Left cardiac atrium (tissue), 4 donors: ENCODE results near the gene PRR33. TPM values are rescaled to one million over a fixed set of nuclear protein-coding genes. Genes with fewer than 3 reads are reported as not detected.
A peak's percentile ranks its signal among the peaks of the same experiment; 100 is the strongest.
"Not testable (repeated sequence)": the region's sequence is repeated elsewhere in the genome, so short reads cannot be mapped to it uniquely, and the experiment has no call there.

Experiments
- ATAC-seq, 2 donors: fragments of 200-7000 bp; cut with Tn5 transposase; one replicate each; pipeline ENCODE4 v1.9.1; 2020; ENCODE audit warnings: mild to moderate bottlenecking in 2 of 2, moderate library complexity in 2 of 2
- DNase-seq: peaks from one replicate; pipeline ENCODE4 v3.0.0-alpha.2; 2020
- intact Hi-C, 2 donors: fragments of 100-400 bp; cut with DNase I; formaldehyde crosslinking; loops; one replicate each; pipeline versions ENCODE4 v1.14.1 to v1.15.1; 2022 to 2023
- total RNA-seq, 2 donors: library from RNA; stranded (reverse); fragmentation: NEBNext Ultra II Directional; extraction: Animal tissue kit (Norgen Biotek cat#: 25700); gene quantifications; one replicate each; pipeline ENCODE4 v1.2.1, GENCODE V29; 2021
- donor health status: DM: no; HTN: yes; CAD: no.
- donor health status: DM: no; HTN: yes; CAD: no; lungs with severe emphysema.
- donor health status: DM: yes; HTN: yes; CAD: no.
- donor health status: Dilated cardiomyopathy.

The PRR33 gene
- total RNA-seq, 2 donors from 2014 or later = 0.10 to 0.50 TPM

DNA sequence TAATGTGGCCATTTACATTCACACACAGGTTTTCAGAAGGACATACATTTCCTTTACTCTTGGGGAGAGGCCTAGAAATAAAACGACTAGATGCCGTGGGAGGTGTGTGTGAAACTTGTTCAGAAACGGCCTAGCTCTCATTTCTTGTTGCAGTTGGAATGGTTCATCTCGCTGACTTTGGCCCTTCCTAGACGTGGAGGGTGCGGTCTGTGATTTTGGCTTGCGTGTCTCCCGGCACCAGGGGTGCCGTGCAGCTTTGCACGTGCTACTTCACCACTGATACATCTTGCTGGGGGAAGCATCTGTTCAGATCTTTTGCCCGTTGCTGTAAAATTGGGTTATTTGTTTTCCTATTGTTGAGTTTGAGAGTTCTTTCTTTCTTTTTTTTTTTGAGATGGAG, 3.1 kb upstream of the PRR33 start:
- DNase-seq (no peak), ATAC-seq (no peak)
- intact Hi-C loops = no loop called here

DNA sequence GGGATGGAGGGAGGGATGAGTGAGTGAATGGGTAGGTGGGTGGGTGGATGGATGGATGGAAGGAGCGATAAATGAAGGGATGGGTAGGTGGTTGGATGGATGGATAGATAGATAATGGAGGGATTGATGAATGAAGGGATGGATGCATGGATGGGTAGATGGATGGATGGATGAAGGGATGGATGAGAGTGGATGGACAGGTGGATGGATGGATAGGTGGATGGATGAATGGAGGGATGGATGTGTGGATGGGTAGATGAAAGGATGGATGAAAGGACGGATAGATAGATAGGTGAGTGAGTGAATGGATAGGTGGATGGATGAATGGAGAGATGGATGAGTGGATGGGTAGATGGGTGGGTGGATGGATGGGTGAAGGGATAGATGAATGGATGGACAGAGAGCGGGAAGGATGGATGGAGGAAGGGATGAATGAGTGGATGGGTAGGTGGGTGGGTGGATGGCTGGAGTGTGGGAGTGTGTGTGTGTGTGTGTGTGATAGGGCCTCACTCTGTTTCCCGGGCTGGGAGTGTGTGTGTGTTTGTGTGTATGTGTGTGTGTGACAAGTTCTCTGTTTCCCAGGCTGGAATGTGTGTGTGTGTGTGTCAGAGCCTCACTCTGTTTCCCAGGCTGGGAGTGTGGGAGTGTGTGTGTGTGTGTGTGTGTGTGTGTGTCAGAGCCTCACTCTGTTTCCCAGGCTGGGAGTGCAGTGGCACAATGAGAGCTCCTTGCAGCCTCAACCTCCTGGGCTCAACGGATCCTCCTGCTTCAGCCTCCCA, 2.1 kb upstream of the PRR33 start:
- DNase-seq = no peak
- intact Hi-C loops = loop anchor here (1.0 kb wide), 1 partner anchor 23 kb away; no protein-coding TSS in a partner anchor
- no peak for ATAC-seq

DNA sequence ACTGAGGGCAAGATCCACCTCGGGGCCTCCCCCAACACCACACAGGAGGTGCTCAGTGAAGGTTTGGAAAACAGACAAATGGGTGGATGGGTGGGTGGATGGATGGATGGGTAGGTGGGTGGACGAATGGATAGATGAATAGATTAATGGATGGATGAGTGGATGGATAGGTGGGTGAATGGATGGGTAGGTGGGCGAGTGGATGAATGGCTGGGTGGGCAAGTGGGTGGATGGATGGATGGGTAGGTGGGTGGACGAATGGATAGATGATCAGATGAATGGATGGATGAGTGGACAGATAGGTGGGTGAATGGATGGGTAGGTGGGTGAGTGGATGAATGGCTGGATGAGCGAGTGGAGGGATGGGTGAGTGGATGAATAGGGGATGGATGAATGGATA, 863 bp upstream of the PRR33 start:
- intact Hi-C loops = no loop called here
- ATAC-seq (no peak), DNase-seq (no peak)

DNA sequence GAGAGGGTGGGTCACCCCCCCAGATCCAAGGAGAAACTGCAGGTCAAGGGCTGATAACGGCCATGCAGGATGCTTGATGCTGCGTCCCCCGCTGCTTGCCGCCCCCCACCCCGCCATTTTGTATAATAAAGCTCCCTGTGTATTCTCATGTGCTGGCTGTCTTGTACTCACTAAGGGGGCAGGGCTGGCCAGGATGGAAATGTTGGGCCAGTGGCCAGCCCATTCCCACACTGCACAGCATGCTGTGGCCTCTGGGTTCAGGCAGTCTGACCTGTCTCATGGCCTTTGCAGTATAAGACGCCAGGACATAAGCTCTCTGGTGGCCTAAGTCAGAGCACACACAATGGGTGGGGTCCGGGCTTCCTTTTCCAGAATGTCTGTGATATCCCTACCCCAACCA, 421 bp upstream of the PRR33 start:
- DNase-seq = no peak
- intact Hi-C loops = no loop called here

DNA sequence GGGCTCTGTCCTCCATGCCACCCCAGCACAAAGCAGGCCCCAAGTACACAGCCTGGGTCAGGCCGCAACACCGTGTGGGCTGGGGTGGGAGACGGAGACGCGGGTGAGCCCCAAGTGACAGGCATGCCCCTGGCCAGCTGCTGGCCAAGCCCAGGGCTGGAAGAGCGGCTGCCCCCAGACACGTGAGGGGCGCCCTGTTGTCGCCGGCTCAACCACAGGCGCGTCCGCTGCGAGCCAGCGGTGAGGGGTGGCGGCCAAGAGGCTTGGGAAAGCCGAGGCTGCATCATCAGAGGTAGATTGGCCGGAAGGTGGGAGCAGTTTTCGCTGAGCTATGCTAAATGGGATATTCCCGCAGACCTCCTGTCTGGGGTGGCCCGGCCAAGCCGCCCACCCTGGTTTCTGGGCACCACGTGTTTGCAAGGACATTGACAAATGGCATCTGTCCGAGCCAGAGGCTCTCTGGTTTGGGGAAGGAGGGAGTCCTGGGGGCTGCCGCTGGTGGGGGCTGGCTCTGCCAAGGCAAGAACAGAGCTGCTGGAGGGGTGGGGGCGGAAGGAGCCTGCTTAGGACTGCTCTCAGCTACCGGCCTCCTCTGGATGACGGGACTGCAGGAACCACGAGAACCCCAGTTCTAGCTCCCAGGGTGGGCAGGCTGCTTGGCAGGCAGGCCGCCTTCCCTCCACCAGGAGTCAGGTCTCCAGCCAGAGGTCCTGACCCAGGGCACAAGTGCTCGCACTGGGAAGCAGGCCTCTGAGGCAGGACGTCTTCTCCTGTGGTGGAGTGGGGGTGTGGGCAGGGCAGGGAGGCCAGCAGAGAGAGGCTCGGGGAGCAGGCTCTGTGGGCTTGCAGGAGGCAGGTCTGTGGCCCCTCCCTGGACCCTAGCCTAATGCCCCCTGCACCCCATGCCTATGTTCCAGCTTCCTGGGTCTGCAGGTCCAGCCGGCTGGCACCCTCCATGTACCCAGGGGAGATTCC, 552 bp downstream of the PRR33 start:
- ATAC-seq = peak; percentile 7 to 10
- DNase-seq = peak; percentile 19
- intact Hi-C loops = no loop called here

More for the DNA sequence above, 421 bp upstream of the PRR33 start:
- peak in 1 of 2 donors; percentile 35 for ATAC-seq

DNA sequence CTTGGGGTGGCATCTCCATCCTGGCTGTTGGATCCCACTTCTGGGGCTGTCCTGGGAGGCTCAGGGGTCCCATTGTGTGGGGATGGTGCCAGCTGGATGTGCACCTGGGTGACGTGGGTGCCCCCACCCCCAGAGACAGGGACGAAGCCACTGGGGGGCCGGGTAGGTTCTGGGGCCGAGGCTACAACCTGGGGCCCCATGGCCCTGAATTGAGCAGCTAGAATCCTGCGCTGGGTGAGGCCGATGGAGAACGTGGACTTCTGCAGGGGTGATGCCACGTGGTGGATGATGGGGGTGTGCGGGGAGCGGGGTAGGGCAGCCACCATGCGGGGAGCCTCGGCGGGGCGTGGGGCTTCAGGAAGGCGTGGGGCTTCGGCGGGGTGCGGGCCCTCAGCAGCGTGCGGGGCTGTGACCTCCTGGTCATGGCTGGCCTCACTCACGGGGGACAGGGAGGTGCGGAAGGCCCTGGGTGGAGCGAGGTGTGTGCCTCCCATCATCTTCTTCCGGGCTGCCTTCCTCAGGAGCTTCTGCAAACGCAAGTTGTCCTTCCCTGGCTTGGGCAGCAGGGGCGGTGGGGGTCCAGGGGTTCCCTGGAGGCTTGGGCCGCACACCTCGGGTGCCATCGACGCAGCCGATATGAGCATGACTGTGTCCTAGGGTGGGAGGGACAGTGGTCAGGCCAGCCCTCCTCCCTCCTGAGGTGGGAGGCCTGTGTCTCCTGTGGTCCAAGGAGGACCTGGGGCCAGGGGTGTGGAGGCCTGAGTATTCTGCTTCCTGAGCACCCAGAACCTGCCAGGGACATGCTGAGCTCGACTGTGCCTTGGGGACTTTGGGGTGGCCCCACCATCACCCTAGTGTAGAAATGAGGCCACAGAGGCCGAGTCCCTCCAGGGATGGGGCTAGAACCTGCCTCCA, 1.5 kb downstream of the PRR33 start:
- ATAC-seq = peak in 1 of 2 donors; percentile 3
- intact Hi-C loops = loop anchor here in 1 of 2 donors (10.0 kb wide), 1 partner anchor 265 kb away; no protein-coding TSS in a partner anchor
- DNase-seq = peak; percentile 29

DNA sequence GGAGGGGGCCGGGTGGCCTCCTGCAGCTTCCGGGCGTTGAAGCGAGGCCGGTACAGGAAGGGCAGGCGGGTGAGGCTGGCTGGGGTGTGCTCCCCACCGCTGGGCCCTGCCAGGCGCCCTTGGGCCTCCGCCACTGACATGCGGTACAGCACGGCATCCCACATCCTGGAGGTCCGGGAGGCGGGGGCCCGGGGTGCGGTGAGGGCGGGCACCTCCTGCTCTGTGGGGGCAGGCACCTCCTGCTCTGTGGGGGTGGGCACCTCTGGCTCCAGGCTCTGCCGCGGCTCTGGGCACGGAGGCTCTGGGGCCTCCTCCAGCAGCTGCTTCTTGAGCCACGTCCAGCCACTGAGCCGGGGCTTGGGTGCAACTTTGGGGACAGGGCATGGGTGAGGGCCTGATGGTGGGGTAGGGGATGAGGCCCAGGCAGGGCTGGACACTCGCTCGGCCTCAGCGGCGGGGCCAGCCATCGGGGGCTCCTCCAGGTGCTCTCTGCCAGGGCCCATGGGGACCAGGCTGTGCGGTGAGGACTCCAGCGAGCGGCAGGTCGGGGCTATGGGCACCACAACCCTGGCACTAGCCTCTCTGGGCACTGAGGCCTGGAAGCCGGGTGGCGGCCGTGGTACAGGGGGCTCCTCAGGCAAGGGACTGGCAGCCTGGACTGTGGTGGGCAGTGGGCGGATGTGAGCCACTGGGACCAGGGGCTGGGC, 2.3 kb downstream of the PRR33 start:
- DNase-seq (peak; percentile 35), ATAC-seq (peak; percentile 28 to 75)
- intact Hi-C loops = loop anchor here in 1 of 2 donors (10.0 kb wide), 1 partner anchor 265 kb away; no protein-coding TSS in a partner anchor

DNA sequence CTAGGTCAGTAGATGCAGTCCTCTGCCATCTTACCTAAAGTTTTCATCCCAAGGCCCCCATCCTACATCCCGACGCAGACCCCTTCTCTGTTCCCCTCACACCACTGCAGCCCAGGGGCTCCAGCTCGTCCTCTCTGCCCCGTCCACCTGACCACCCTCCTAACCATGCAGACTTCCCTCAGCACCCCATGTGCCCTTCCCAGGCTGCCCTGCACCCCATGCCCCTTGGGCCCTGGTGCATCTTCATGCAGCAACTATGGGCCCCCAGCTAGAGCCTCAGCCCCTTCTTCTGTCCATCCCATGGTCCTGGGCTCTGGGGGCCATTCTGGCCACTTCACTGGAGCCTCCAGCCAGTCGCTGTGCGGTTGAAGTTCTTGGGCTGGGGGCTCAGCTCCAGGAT, 2.9 kb downstream of the PRR33 start:
- intact Hi-C loops = loop anchor here in 1 of 2 donors (10.0 kb wide), 1 partner anchor 266 kb away; no protein-coding TSS in a partner anchor
- DNase-seq (peak; percentile 18), ATAC-seq (no peak)

DNA sequence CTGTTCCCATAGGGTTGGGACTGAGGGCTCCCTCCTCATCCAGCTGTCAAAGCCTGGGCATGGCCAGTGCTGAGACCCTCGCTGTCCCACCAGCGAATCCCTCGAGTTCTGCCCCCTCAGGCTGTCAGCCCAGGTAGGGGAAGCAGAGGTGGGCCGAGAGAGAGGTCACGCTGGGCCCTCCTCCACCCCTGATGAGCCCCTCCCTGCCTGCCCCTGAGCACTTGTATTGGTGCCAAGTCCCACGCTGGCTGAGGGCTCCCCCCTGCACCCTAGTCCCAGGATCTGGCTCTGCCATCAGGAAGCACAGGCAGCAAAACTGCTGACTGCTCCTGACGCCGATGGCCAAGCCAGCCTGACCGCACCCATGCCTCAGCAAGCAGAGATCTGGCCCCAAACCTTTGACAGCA, 3.3 kb downstream of the PRR33 start:
- no peak for DNase-seq
- ATAC-seq = no peak
- intact Hi-C loops = loop anchor here in 1 of 2 donors (10.0 kb wide), 1 partner anchor 266 kb away; no protein-coding TSS in a partner anchor

DNA sequence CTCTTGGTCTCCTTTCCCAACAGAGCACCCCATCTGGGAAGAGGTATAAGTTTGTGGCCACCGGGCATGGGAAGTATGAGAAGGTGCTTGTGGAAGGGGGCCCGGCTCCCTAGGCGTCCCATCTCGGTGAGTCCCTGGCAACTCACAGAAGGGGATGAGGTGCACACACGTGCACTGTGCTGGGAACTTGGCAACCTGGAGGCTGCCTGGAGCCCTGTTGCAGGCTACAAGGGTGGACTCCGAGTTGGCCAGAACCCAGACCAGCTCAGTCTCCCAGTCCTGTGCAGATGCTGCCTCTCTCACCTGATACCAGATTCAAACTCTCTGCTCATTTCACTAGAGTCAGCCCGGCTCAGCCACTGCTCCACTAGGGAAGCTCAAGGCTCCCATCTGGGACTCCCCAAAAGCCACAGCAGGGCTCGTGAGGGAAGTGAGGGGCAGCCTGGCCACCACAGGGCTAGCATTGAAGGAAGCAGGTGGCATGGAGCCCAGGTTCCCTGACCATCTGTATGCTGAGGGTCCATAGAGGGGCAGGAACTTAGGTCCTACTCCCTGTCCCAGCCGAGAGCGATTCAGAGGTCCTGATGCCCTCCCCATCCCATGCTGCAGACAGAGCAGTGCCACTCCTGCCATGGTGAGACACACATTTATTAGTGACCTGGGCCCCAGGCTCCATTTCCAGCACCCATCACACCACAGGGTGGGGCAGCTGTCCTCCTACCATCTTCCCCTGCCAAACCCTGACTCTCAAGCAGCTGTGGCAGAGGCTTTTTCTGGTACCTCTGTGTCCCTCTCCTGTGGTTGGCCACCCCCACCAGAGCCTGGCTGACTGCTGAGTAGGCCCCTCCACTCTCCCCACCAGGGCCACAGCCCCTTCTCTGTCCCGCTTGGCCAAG, 4.0 kb downstream of the PRR33 start:
- intact Hi-C loops = loop anchor here in 1 of 2 donors (10.0 kb wide), 1 partner anchor 267 kb away; no protein-coding TSS in a partner anchor
- ATAC-seq (no peak), DNase-seq (no peak)

DNA sequence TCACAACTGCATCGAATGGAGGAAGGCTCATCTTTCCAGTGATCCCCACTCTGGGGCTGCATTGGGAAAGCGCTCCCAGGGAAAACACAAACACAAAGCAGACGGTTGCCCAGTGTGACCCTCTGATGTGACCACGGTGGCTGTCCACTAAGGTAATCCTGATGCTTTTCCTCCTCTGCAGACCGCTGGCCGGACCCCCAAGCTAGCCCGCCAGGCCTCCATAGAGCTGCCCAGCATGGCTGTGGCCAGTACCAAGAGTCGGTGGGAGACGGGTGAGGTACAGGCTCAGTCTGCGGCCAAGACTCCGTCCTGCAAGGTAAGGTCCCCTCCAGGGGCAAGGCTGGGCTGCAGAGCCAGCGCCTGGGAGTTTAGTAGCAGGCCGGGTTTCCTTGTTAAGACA, 5.1 kb downstream of the PRR33 start:
- not testable (repeated sequence) for DNase-seq, ATAC-seq
- intact Hi-C loops = loop anchor here in 1 of 2 donors (10.0 kb wide), 1 partner anchor 268 kb away; no protein-coding TSS in a partner anchor

DNA sequence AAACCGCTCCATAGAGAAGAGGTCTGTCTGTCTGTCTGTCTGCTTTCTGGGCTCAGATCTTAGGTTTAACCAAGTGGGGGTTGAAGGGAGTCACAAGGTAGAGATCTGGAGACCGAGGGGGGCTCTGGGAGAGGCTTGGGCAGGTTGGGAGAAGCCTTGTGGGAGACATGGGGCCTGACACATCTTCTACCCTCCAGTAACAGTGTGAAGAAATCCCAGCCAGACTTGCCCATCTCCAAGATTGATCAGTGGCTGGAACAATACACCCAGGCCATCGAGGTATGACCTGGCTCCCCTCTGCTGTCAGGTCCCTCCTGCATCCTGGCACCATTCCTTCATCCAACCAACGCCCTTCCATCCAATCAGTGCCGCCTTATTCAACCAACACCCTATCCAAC, 7.4 kb downstream of the PRR33 start:
- intact Hi-C loops = loop anchor here (5.0 to 10.0 kb wide), 3 partner anchors 33 to 270 kb away; partner anchors contain the start of gene TNNT3 (in 2 of the 2)
- ATAC-seq (no peak), DNase-seq (no peak)

DNA sequence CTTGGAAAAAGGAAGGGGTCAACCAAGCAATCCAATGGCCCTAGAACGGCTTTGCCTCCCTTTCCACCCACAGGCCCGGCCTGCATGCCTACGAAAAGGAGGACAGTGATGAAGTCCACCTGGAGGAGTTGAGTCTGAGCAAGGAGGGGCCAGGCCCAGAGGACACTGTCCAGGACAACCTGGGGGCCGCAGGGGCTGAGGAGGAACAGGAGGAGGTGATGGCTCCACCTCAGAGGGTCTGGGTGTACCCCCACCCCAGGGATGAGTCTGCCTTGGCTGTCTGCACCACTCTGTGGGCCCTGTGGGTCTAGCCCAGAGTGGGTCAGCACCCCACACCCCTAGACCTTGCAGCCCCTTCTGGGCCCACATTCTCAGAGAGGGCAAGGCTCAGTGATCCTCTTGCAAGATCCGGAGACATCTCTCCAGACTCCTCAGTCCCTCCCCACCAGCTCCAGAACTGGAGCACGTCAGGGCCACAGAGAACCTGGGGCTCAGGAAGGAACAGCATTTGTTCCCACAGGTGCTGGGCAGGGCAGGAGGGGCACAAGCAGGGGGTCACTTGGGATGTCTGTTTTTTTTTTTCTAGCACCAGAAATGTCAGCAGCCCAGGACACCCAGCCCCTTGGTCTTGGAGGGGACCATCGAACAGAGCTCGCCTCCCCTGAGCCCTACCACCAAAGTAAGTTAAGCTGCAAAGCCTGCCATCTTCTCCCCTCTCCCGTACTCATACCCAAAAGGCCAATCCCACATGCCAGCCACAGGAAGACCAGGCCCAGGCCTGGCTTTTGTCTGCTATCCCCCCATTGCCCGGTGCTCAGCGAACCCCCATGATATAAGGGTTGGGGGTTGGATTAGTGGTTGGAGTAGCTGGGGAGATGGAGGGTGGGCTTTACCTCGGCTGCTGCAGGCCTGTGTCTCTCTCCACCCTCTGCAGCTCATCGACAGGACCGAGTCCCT, 8.1 kb downstream of the PRR33 start:
- DNase-seq = no peak
- ATAC-seq = no peak
- intact Hi-C loops = loop anchor here (5.0 to 10.0 kb wide), 3 partner anchors 34 to 271 kb away; partner anchors contain the start of gene TNNT3 (in 2 of the 2)

DNA sequence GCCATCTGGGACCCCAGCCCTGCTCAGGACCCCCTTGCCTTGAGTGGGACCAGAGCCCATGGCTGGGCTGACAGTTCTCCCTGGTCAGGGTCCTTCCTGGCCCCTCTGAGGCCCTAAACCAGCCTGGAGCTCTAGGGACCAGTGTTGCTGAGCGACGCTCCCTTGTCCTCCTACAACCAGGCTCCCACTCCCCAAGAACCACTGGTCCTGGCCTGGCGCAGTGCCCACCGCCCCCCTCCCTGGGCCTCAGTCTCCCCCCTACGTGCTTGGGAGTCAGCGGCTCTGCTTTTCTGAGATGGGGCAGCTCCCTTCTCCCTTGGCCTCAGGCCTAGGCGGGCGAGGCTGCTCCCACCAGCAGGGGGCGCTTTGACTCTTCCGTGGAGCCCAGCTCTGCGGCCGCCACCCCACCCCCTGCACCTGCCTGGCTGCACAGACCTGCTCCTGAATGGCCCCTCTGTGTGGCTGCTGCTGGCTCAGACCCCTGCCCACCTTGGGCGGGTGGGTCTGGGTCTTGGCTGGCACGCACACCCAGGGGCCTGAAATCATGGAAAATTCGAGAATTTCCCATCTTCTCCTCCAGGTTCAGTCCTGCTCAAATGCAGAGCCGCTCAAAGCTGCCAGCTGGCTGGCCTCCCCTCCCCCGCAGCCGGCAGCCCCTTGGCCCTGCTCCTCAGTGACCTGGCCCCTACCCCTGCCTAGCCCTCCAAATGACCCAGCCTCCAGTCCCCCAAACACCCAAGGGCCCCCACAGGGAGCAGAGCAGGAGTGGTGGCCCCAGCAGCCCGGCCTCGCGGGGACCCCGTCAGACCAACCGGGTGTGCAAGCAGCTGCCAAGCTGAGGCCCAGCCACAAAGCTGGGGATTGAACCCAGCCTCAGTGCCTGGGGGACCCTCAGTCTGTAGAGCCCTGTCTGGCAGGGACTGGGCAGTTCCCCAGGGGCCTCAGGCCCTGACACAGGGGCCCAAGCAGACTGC, 9.1 kb downstream of the PRR33 start:
- ATAC-seq (peak; percentile 79 to 87), DNase-seq (peak; percentile 86)
- intact Hi-C loops = loop anchor here (5.0 to 10.0 kb wide), 3 partner anchors 35 to 272 kb away; partner anchors contain the start of gene TNNT3 (in 2 of the 2)
